GM19023 (cell line): ENCODE results near the gene GPR173.
A peak's percentile ranks its signal among the peaks of the same experiment; 100 is the strongest.

ENCODE experiments used
- ATAC-seq: cut with Tn5 transposase; IDR thresholded peaks from one replicate; pipeline ENCODE4 v1.9.1; 2021; ENCODE audit warnings: mild to moderate bottlenecking, moderate library complexity; ENCODE audit not compliant: unreplicated experiment

Gene GPR173

DNA sequence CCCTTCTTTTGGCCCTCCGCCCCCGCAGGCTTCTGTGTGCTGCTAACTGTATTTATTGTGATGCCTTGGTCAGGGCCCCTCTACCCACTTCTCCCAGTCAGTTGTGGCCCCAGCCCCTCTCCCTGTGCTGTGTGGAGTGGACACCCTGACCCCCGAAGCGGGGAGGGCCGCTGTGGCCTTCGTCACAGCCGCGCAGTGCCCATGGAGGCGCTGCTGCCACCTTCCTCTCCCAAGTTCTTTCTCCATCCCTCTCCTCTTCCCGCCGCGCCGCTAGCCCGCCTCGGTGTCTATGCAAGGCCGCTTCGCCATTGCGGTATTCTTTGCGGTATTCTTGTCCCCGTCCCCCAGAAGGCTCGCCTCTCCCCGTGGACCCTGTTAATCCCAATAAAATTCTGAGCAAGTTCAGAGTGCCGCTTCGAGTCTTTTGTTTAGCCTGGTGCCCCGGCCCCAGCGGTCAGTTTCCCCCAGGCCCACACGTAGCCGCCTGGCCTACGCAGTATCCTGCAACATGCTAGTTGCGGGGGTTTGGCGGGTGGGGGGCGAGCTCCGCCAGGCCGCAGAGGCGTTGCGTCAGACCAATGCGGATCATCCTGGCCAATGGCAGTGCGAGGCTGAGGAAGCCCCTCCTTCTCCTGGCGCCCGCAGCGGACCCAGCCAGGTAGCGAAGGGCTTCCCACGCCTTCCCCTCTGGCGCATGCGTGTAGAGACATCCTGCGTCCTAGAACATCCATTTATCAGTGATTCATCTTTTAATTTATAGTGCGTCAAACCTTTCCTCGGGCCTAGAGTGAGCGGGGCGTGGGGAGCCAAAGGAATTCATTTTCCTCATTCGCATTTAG lies 39.8 kb downstream of the GPR173 start:
- peak; percentile 72 for ATAC-seq

DNA sequence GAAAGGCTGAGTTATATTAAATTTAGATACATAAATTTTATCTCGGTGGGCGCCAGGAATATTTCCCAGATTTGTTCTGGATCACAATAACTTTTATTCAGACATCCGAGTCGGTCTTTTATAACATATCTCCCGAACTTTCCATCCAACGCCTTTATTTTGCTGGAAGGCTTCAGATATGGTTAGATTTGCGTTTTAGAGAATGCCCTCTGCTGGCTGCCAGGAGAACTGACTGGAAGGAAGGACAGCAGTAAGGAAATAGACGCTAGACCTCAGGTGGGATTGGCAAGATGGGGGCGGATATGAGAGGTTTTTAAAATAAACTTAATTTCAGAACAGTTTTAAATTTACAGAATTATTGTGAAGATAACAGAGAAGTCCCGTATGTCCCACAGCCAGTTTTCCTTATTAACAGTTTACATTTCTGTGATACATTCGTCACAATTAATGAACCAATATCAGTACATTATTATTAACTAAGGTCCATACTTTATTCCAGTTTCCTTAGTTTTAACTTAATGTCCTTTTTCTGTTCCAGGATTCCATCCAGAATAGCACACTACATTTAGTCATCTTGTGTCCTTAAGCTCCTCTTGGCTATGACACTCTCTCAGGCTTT lies 40.7 kb downstream of the GPR173 start:
- ATAC-seq, result no peak

GRCh38 chrX:53089925-53090324 lies 41.3 kb downstream of the GPR173 start:
- ATAC-seq, result no peak

DNA sequence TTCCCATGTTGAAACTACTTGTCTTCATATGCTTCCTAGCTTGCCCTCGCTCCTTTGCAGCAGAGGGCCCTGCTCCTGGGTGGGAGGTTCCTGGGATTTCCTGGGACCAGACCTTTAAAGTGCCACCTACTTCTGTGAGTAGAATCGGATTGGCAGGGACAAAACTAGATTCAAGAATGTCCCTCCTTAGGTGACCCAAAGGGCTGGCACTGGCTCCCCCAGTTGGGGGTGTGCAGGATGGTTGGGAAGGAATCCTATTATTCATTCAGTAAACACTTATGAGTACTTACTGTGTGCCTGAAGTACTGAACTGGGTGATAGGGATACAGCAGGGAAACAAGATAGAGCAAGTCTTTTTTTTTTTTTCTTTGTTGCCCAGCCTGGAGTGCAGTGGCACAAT lies 42.8 kb downstream of the GPR173 start:
- no peak for ATAC-seq

DNA sequence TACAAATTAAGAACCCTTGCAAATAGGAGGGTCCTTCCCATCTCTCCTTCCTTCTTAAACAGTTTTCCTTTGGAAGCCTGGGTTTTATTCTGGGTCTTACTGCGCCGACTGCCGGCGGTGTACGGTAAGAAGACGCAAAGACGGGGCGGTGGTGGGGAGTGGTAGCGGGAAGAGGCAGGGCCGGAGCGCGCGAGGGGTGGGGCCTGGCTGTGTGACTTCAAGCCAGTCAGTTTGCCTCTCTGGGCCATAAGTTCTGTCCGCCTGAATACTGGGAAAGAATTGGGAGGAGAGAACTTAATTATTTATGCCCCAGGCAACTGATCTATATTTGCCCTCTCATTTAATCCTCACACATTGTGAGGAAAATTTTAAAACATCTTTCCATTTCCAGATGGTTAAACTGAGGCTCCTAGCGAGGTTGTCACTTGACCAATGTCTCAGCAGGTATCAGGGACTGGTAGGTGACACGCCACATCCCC lies 44.6 kb downstream of the GPR173 start:
- ATAC-seq, result peak; percentile 42

- ATAC-seq, result peak; percentile 80
Observed at GRCh38 chrX:53093748-53094581, 45.4 kb downstream of the GPR173 start, which contains the start of gene KANTR. TSS of gene KANTR (plus strand) at chrX:53094142. CDS start at chrX:53124273, 30,131 bp downstream.

- no peak for ATAC-seq
Observed at GRCh38 chrX:53094582-53094905, 46.0 kb downstream of the GPR173 start.

DNA sequence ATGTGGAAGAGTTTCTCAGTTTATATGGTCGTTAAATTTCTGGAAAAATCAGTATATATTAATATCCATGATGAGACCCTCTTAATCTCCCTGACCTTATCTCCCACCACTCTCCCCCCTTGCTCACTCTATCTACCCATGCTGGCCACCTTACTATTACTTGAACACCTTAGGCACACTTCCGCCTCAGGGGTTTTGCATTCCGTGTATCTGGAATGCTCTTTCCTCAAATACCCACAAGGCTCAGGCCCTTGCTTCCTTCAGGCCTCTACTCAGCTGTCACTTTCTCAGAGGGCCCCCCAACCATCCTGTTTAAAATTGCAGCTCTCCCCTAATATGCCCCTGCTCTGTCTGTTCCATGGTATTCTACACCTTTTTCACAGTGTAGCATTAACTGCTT lies 47.2 kb downstream of the GPR173 start:
- no peak for ATAC-seq

- ATAC-seq, result no peak
Observed at GRCh38 chrX:53114864-53115549, 66.4 kb downstream of the GPR173 start.

- no peak for ATAC-seq
Observed at GRCh38 chrX:53115550-53115874, 66.9 kb downstream of the GPR173 start.

GRCh38 chrX:53116101-53116500 lies 67.5 kb downstream of the GPR173 start:
- no peak for ATAC-seq

DNA sequence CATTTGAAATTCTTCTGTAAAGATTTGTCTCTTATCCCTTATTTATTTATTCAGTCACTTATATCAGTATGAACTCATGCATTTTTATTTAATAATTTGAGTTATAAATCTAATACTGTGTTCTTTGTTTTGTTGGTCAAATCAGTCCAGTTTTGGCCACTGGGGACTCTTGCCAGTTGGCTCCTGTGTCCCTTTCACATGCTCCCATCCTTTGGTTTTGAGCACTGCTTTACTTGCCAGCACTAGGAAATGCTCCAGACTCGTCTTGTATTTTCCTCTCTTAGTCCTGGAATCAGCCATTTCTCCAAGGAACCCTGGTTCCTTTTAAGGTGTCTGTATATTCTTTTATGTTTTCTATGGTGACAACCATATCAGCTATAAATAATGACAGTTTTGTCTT lies 73.4 kb downstream of the GPR173 start:
- ATAC-seq, result no peak

- ATAC-seq, result no peak
Observed at GRCh38 chrX:53125506-53125905, 76.9 kb downstream of the GPR173 start.

GRCh38 chrX:53126377-53126776 lies 77.8 kb downstream of the GPR173 start:
- no peak for ATAC-seq

DNA sequence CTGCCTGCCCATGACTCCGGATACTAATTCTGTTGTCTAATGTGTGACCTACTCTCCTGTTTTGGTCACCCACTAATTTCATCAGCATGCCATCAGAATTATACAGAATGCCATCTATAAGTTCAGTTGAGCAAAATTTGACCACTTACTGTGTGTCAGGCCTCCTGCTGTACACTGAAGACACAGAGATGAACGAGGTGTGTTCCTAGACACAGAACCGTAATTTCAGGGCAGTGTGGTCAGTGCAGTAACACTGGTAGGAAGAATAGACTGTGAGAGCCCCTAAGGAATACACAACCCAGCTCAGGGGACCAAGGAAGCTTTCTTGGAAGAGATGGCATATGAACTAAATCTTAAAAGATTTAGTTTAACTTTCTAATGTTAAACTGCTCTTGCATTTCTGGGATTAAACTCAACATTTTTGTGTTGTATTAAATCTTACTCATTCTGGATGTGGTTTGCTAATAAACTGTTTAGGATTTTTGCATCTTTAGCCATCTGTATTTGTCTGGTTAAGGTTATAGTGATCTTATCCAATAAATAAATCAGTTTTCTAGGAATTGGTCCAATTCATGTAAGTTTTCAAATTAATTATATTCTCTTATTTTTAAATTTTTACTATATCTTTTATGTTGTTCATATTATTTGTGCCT lies 79.6 kb downstream of the GPR173 start:
- no peak for ATAC-seq
